K562 (cell line): Measurements from ENCODE around the gene KCNB1. TPM values are rescaled to one million over a fixed set of nuclear protein-coding genes. Genes with fewer than 3 reads are reported as not detected.

Experiments
- ATAC-seq: fragments of 200-7000 bp; cut with Tn5 transposase; 3 replicates; pipeline ENCODE4 v1.9.1; 2020; ENCODE audit warnings: moderate library complexity
- BruUV-seq: library from RNA; stranded (reverse); fragments of 400-500 nt; replicated peaks from 2 replicates; lab custom pipeline; 2021; lab: Mats Ljungman, UMichigan
- CTCF ChIA-PET: fragments of 300-600 bp; formaldehyde crosslinking; extraction: SDS; loops from one replicate; lab custom pipeline; 2021; ENCODE audit warnings: low intra/inter-chr PET ratio; lab: Yijun Ruan, JAX
- POLR2A ChIA-PET: fragments of 300-600, 350-650 bp; sonication (Branson Sonifier 250); formaldehyde crosslinking; extraction: SDS; loops from one replicate; lab custom pipeline; 2021; ENCODE audit warnings: antibody characterized with exemption, inconsistent platforms; lab: Yijun Ruan, JAX
- DNase-seq, 4 experiments: peaks; one replicate each; pipeline versions ENCODE4 v3.0.0 to v3.0.0-alpha.2; 2011 to 2018; ENCODE audit warnings: low spot score in 3 of 4, mixed read lengths in 3 of 4; ENCODE audit errors: extremely low read depth in 1 of 4
- FAIRE-seq: peaks from 2 replicates; lab custom pipeline; 2011; peaks lifted over from hg19 to GRCh38; lab: Jason Lieb, UNC
- H2AFZ ChIP-seq: 2 replicates; pipeline ENCODE4 v1.6.0; 2011; ENCODE audit warnings: low read depth, low read length, control low read depth, inconsistent platforms
- H3K27ac ChIP-seq: fragments of 200-600 bp; 3 replicates; pipeline ENCODE4 v1.8.0; 2011; ENCODE audit warnings: low read depth, mild to moderate bottlenecking, control low read depth, inconsistent platforms, low read length, moderate library complexity, mixed read lengths; ENCODE audit errors: extremely low read depth
- H3K27me3 ChIP-seq, 2 experiments: fragments of 300-600 bp in 1 of 2; 2 replicates in 1 of 2; 3 replicates in 1 of 2; pipeline versions ENCODE4 v1.6.0 to v1.8.0; 2011; ENCODE audit warnings: inconsistent platforms in 2 of 2, low read length in 2 of 2, mild to moderate bottlenecking in 1 of 2, mixed read lengths in 1 of 2, moderate library complexity in 1 of 2; ENCODE audit not compliant: control insufficient read depth in 2 of 2, insufficient read depth in 2 of 2
- H3K36me3 ChIP-seq: fragments of 300-600 bp; 3 replicates; pipeline ENCODE4 v1.8.0; 2011; ENCODE audit warnings: mild to moderate bottlenecking, low read length, inconsistent platforms; ENCODE audit not compliant: control insufficient read depth, insufficient read depth
- H3K4me1 ChIP-seq, 2 experiments: fragments of 200-600 bp in 1 of 2; replicated peaks in 1 of 2; 2 replicates in 1 of 2; 3 replicates in 1 of 2; pipeline versions ENCODE4 v1.5.1 to v1.8.0; 2011; ENCODE audit warnings: inconsistent platforms in 2 of 2, low read length in 2 of 2, mild to moderate bottlenecking in 1 of 2, mixed read lengths in 1 of 2, moderate library complexity in 1 of 2; ENCODE audit not compliant: control insufficient read depth in 2 of 2, insufficient read depth in 2 of 2
- H3K4me2 ChIP-seq: 2 replicates; pipeline ENCODE4 v1.6.1; 2011; ENCODE audit warnings: low read length, control low read depth, inconsistent platforms, mixed read lengths; ENCODE audit not compliant: insufficient read depth
- H3K4me3 ChIP-seq: fragments of 200-600 bp; sonication (generic), shearing (Covaris generic); 2 replicates; pipeline ENCODE4 v1.5.1; 2016; ENCODE audit warnings: control low read depth, inconsistent platforms
- H3K79me2 ChIP-seq: fragments of 200-600 bp; 3 replicates; pipeline ENCODE4 v1.8.0; 2011; ENCODE audit warnings: low read length, inconsistent platforms; ENCODE audit not compliant: control insufficient read depth, insufficient read depth
- H3K9ac ChIP-seq, 2 experiments: 2 replicates each; pipeline versions ENCODE4 v1.6.0 to v1.6.1; 2011; ENCODE audit warnings: low read depth in 2 of 2, low read length in 2 of 2, control low read depth in 1 of 2, inconsistent platforms in 1 of 2, mild to moderate bottlenecking in 1 of 2, mixed read lengths in 1 of 2; ENCODE audit not compliant: insufficient read depth in 1 of 2
- H3K9me1 ChIP-seq: one replicate; pipeline ENCODE4 v1.6.0; 2011; ENCODE audit warnings: inconsistent platforms, mild to moderate bottlenecking, low read length, moderate library complexity; ENCODE audit not compliant: control insufficient read depth, insufficient read depth
- H3K9me3 ChIP-seq: replicated peaks from 2 replicates; pipeline ENCODE4 v1.5.1; 2011; ENCODE audit warnings: low read depth, low read length, inconsistent platforms; ENCODE audit not compliant: control insufficient read depth, insufficient read depth
- H4K20me1 ChIP-seq: replicated peaks from 2 replicates; pipeline ENCODE4 v1.6.1; 2011; ENCODE audit warnings: low read length, inconsistent platforms, mixed read lengths; ENCODE audit not compliant: control insufficient read depth, insufficient read depth
- CC2D1A ChIP-seq: fragments of 450-650 bp; IDR thresholded peaks from 2 replicates; pipeline ENCODE4 v1.6.1; 2017; ENCODE audit warnings: mild to moderate bottlenecking
- GABPB2 ChIP-seq: fragments of 250-450 bp; sonication (Bioruptor Pico); conservative IDR thresholded peaks from 2 replicates; pipeline ENCODE4 v1.5.1; 2021; ENCODE audit warnings: mild to moderate bottlenecking
- HDAC6 ChIP-seq: IDR thresholded peaks from 2 replicates; pipeline ENCODE4 v1.6.1; 2012; ENCODE audit warnings: low read depth, mild to moderate bottlenecking, control low read depth, inconsistent platforms, low read length, moderate library complexity
- MYBL2 ChIP-seq, 2 experiments: fragments of 450-650 bp in 1 of 2; sonication (generic) in 1 of 2; formaldehyde crosslinking in 1 of 2; IDR thresholded peaks; 2 replicates each; pipeline versions ENCODE4 v1.6.1 to v1.8.1; 2017 to 2022; ENCODE audit warnings: borderline replicate concordance in 1 of 2, inconsistent platforms in 1 of 2, low read depth in 1 of 2, mild to moderate bottlenecking in 1 of 2, missing genetic modification reagents in 1 of 2, moderate library complexity in 1 of 2
- NFE2 ChIP-seq: IDR thresholded peaks from 2 replicates; pipeline ENCODE4 v1.6.1; 2014; ENCODE audit warnings: antibody characterized with exemption, low read depth
- POU5F1 ChIP-seq: fragments of 150-350 bp; IDR thresholded peaks from 2 replicates; pipeline ENCODE4 v1.6.1; 2014; ENCODE audit warnings: borderline replicate concordance, low read length, low read depth, mild to moderate bottlenecking; ENCODE audit not compliant: partially characterized antibody
- RBM34 ChIP-seq: fragments of 200-400 bp; formaldehyde crosslinking; IDR thresholded peaks from 2 replicates; pipeline ENCODE4 v1.6.1; 2018; ENCODE audit warnings: low read length, borderline replicate concordance; ENCODE audit not compliant: insufficient read depth
- SMC3 ChIP-seq: conservative IDR thresholded peaks from 2 replicates; pipeline ENCODE4 v1.6.1; 2011; ENCODE audit warnings: low read depth, low read length, improper control_type of control experiment; ENCODE audit not compliant: insufficient read depth
- SP2 ChIP-seq: IDR thresholded peaks from 2 replicates; pipeline ENCODE4 v1.6.1; 2011; ENCODE audit warnings: mild to moderate bottlenecking, low read depth, low read length, moderate library complexity; ENCODE audit not compliant: poor library complexity, severe bottlenecking; ENCODE audit errors: extremely low read depth
- SRSF7 ChIP-seq: fragments of 200-400 bp; formaldehyde crosslinking; optimal IDR thresholded peaks from 2 replicates; pipeline ENCODE3; 2017; ENCODE audit warnings: mild to moderate bottlenecking, low read depth, low read length
- ZBED1 ChIP-seq: IDR thresholded peaks from 2 replicates; pipeline ENCODE4 v1.6.1; 2014
- ZFPM2 ChIP-seq: fragments of 250-450 bp; sonication (Bioruptor Pico); IDR thresholded peaks from 2 replicates; pipeline ENCODE4 v1.5.1; 2022; ENCODE audit warnings: mild to moderate bottlenecking
- ZNF197 ChIP-seq: fragments of 200-800 bp; sonication (Bioruptor generic); IDR thresholded peaks from 2 replicates; pipeline ENCODE4 v1.6.1; 2016; ENCODE audit warnings: low read depth, missing genetic modification characterization, missing compliant biosample characterization
- ZNF311 ChIP-seq: fragments of 250-450 bp; sonication (Bioruptor Pico); IDR thresholded peaks from 2 replicates; pipeline ENCODE4 v1.4.0; 2020; ENCODE audit warnings: mild to moderate bottlenecking, moderate library complexity
- ZNF347 ChIP-seq: fragments of 450-650 bp; formaldehyde crosslinking; IDR thresholded peaks from 2 replicates; pipeline ENCODE4 v1.4.0; 2020; ENCODE audit warnings: low read depth, mild to moderate bottlenecking, moderate library complexity
- ZNF41 ChIP-seq: fragments of 250-450 bp; sonication (Bioruptor Pico); conservative IDR thresholded peaks from 2 replicates; pipeline ENCODE4 v1.4.0; 2020; ENCODE audit warnings: mild to moderate bottlenecking
- ZNF696 ChIP-seq: fragments of 250-450 bp; sonication (Bioruptor Pico); conservative IDR thresholded peaks from 2 replicates; pipeline ENCODE4 v1.4.0; 2020; ENCODE audit warnings: mild to moderate bottlenecking, moderate library complexity
- ZNF764 ChIP-seq: fragments of 250-450 bp; sonication (Bioruptor Pico); IDR thresholded peaks from 2 replicates; pipeline ENCODE4 v1.4.0; 2020; ENCODE audit warnings: low read depth, mild to moderate bottlenecking, moderate library complexity
- WGBS: fragments of 100-300 bp; shearing (Covaris generic); methylation state at CpG from one replicate; pipeline ENCODE4 v1.1.6; 2016; ENCODE audit warnings: low coverage, mixed read lengths; ENCODE audit not compliant: insufficient coverage; ENCODE audit errors: missing lambda C conversion rate; 5-methylcytosine and 5-hydroxymethylcytosine counted together
- in situ Hi-C: fragments of 300-500 bp; cut with MboI; formaldehyde crosslinking; loops from 4 replicates; pipeline ENCODE4 v1.15.0; 2018; ENCODE audit warnings: inconsistent platforms, mixed read lengths
- intact Hi-C: fragments of 100-400 bp; cut with micrococcal nuclease; formaldehyde crosslinking; loops from 2 replicates; pipeline ENCODE4 v1.14.2; 2022
- polyA plus RNA-seq, 8 experiments: library from polyadenylated mRNA; depleted of rRNA in 4 of 8; stranded (reverse) in 5 of 8; unstranded in 3 of 8; fragments of >200 nt; fragmentation: Nextera tagmentation in 2 of 8; fragmentation: Illumina TruSeq in 1 of 8; extraction: Ambion mirVana in 2 of 8; extraction: Trizol in 1 of 8; gene quantifications; 2 replicates each; pipeline versions ENCODE4 v1.2.1 to v1.2.3, GENCODE V29; 2011 to 2014; ENCODE audit warnings: inconsistent platforms in 1 of 8, missing spikeins in 1 of 8
- total RNA-seq, 7 experiments: library from RNA; depleted of rRNA in 6 of 7; stranded (reverse); fragments of >200 nt in 6 of 7; fragmentation: Illumina TruSeq in 2 of 7; extraction: Trizol in 2 of 7; gene quantifications; 2 replicates each; pipeline versions ENCODE4 v1.2.1 to v1.2.3, GENCODE V29; 2011 to 2021; ENCODE audit warnings: low replicate concordance in 1 of 7
- TF ChIP-seq, protein P1 (sequence below): fragments of 250-450 bp; sonication (Bioruptor Pico); IDR thresholded peaks from 2 replicates; pipeline ENCODE4 v1.5.0; 2021; ENCODE audit warnings: mild to moderate bottlenecking, moderate library complexity
- TF ChIP-seq, protein P2 (sequence below): sonication (generic); formaldehyde crosslinking; IDR thresholded peaks from 2 replicates; pipeline ENCODE4 v1.8.1; 2023; ENCODE audit warnings: mild to moderate bottlenecking, missing genetic modification reagents, moderate library complexity

KCNB1 gene
- total and polyA plus RNA-seq, 9 of the 15 experiments (the other 6 are each of a cell fraction or from before 2014, with no cell fraction given) = 0.01 to 0.06 TPM; not detected in 7

DNA sequence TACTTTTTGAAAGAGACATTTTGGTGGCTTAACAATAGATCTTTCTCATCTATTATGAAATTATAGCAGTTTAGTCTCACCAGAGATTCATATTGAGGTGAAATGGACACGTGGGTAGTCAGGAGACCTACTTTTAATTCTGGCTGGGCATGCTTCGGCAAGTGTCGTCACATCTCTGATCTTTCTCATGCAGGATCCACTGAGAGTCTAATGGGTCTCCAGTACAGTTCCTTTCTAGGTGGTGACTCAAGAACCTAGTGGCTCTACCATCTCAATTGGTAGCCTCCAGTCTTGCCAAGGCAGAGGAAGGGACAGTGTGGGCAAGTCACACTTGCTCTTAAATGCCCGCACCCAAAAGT is 94.9 kb downstream of the KCNB1 start:
- ChIA-PET CTCF (interaction anchor here (0.7 kb wide), 1 partner anchor 541 kb away, joined by 3 read pairs; no protein-coding TSS in a partner anchor), POLR2A (no interaction called here)
- no peaks in the 10 kb centered on the region for H3K4me1 ChIP-seq
- no peak overlapping the region for H3K4me3 ChIP-seq
- in situ Hi-C loops (no loop called here), intact Hi-C loops (no loop called here)
- H3K4me2 ChIP-seq = no peak overlapping the region
- no TSS peak for BruUV-seq
- no peaks in the 10 kb centered on the region for H3K9me3 ChIP-seq
- DNase-seq (no peak), ATAC-seq (no peak), FAIRE-seq (no peak)
- H3K9me1 ChIP-seq = no peaks in the 10 kb centered on the region
- peaks cover 9 to 50% of the 10 kb centered on the region in 2 experiments; a peak in 4 of 5 replicates for H3K27me3 ChIP-seq
- no peaks in the 10 kb centered on the region for H3K36me3 ChIP-seq
- no peaks in the 10 kb centered on the region for H4K20me1 ChIP-seq
- no peak overlapping the region for H2AFZ ChIP-seq
- H3K9ac ChIP-seq = no peak overlapping the region
- H3K27ac ChIP-seq = no peak overlapping the region
- WGBS = 3% methylated on average over 4 of the region's 4 CpGs
- no peaks in the 10 kb centered on the region for H3K79me2 ChIP-seq
- TF ChIP-seq RBM34 (no peak), ZNF311 (CRISPR knock-in tag) (no peak), HDAC6 (no peak), SMC3 (no peak), ZNF197 (CRISPR knock-in tag) (no peak), ZNF696 (no peak), GABPB2 (CRISPR knock-in tag) (no peak), SP2 (no peak), NFE2 (no peak), ZFPM2 (CRISPR knock-in tag) (no peak), MYBL2 (IDR thresholded peaks at IDR 0.05; ENCODE audit: low read depth) (no peak), MYBL2 (CRISPR knock-in tag; IDR thresholded peaks at IDR 0.05; ENCODE audit: borderline replicate concordance) (no peak), ZBED1 (no peak), ZNF41 (CRISPR knock-in tag) (no peak), CC2D1A (no peak), POU5F1 (no peak), ZNF347 (CRISPR knock-in tag) (no peak), SRSF7 (no peak), ZNF764 (CRISPR knock-in tag) (no peak)
- TF ChIP-seq, protein P1, sequence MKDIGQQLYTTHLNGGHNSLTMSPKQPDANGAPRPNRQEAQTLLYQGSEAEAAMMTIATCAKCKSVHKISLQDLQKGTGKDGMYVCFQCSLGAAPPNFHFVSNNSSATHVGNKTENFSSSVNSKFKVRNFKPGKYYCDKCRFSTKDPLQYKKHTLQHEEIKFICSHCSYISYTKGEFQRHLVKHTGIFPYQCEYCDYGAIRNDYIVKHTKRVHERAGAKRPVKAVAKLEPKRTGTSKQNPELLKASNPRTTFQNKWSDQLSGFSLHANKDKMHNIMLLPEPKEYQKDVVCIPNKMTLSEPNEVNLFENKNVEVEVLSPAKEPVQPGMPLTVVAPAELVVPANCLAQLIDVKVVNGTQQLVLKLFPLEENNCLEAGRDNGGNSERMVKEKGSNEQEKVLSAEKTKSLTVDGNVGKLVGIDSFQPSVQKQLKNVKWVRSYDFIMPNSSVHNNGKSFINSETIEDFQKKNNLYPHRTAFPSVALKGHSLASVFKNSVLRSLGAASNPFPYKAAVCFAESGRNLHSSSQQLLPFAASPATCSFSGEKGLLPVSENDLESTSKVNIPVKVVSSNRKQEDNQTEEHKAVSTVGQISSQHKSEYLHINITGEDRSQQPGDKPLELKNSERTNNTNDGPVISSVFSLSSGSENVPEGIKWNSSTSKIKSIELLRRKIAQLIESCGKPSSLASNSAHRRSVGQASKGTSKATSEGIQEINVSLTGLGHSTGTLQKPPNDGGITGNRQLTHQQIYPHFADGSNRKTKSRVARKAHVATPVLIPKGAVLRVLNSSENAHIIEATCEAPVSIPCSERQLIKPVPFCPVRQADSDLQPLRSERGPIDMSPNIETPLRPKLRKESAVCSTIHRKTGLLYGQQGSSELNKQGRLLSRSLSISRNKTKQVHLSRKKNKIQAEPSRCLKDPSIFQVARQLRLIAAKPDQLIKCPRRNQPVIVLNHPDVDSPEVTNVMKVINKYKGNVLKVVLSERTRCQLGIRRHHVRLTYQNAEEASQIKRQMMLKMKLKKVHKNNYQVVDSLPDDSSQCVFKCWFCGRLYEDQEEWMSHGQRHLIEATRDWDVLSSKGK (CRISPR knock-in tag) = no peak
- TF ChIP-seq, protein P2, sequence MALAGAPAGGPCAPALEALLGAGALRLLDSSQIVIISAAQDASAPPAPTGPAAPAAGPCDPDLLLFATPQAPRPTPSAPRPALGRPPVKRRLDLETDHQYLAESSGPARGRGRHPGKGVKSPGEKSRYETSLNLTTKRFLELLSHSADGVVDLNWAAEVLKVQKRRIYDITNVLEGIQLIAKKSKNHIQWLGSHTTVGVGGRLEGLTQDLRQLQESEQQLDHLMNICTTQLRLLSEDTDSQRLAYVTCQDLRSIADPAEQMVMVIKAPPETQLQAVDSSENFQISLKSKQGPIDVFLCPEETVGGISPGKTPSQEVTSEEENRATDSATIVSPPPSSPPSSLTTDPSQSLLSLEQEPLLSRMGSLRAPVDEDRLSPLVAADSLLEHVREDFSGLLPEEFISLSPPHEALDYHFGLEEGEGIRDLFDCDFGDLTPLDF (CRISPR knock-in tag) = no peak
